GDM1 (cell line): ENCODE data around the gene TES.

Source experiments
- DNase-seq: peaks from one replicate; lab custom pipeline; 2025; lab: John Stamatoyannopoulos, UW

TES gene

DNA sequence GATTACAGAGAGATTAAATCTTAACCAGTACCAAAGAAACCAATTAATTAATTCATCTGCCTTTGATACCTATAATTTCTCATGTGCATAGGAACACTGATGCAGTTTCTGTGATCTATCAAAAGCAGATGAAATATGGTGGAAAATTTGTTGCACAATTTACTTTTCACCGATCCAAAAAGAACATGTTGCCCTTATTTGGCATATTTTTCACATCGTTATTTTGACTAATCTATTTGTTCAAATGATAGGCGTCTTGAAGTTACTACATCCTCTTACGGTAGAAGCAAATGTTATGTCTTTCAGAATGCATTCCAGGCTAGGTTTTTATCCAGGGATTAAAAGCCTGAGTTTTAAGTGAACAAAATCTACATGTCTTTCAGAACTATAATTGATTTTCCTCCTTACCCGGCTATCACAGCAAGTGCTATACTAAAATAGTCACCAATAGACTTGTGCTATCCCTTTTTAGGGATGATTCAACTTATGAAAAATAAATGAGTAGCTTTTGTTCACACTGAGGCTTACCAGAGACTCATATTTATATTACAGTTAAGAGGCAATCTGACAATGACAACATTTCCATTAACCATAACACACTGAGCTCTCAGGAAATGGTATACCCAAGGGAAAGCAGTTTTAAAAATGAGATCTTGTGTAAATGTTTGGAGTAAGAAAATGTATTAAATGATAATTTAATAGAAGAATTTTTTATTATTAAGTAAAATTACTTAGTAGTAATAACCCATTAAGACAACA lies 16.8 kb upstream of the TES start:
- DNase-seq: no peak

DNA sequence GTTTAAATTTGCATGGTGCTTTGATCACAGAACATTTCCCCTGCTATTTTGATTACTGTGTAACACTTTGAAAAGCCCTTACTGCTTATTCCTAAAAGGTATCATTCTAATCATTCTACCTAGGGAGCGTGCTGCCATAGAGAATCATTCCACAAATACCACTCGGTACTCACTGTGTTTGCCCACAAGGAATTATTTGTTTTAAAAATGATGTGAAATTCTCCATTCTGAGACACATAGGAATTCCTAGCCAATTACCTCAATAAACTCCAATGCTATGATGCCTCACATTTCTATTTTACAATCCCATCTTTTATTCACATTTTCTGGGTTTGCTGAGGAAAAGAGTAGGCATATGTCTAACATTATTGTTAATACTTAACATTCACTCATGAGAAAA lies 16.2 kb upstream of the TES start:
- DNase-seq: no peak

DNA sequence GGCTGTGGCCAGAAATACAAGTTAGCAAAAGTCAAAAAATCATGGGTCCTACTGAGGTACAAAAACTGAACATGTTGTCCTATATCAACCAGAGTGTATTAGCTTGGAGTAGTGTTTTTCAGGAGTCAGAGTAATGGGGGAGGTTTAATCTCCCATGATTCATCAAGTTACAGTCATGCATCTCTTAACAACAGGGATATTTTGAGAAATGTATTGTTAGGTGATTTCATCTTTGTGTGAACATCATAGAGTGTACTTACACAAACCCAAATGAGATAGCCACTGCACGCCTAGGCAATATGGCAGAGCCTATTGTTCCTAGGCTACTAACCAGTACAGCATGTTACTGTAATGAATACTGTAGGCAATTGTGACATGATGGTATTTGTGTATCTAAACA lies 14.9 kb upstream of the TES start:
- no peak for DNase-seq

DNA sequence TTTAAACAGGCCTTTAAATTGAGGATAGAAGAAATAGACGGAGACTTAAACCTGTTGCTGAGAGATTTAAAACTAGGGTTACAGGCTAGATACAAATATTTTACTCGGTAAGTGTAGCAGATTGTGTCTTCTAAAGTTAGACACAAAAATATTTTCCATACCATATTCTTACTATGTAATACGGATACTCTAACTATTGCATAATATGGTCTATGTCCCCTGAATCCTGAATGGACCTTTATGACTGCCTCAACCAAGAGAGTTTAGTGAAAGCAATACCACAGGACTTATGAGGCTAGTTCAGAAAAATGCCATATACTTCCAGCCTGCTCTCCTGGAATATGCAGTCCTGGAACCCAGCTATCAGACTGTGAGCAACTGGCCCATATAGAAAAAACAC lies 13.4 kb upstream of the TES start:
- no peak for DNase-seq

GRCh38 chr7:116197360-116197759 lies 13.0 kb upstream of the TES start:
- no peak for DNase-seq

DNA sequence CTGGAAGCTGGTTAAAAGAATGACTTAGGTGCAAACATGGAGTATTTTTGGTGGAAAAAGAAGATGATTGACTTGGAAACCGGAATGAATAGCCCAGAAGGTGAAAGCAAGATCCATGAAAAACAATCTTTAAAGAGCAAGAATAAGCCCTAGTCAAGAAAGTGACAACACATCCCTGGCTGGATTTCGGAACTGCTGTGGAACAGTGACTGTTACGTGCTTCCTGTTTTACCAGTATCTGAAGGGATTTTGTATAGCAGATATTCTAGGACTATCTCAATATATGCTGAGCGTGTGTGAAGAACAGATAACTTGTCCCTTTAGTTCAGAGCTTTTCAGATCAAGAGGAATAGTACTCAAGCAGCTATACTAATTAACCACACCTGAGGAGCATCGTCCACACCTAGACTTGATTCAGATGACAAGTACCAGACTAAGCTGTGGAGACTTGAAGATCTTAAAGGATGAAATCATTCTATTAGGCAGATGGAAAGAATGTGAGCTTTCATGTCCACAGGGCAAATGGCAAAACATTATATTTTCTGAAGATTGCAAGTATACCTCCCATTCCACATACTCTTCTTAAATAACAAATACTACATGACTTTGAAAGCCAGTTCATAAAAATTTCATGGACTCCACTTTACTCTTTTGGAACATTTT lies 11.5 kb upstream of the TES start:
- DNase-seq: no peak

DNA sequence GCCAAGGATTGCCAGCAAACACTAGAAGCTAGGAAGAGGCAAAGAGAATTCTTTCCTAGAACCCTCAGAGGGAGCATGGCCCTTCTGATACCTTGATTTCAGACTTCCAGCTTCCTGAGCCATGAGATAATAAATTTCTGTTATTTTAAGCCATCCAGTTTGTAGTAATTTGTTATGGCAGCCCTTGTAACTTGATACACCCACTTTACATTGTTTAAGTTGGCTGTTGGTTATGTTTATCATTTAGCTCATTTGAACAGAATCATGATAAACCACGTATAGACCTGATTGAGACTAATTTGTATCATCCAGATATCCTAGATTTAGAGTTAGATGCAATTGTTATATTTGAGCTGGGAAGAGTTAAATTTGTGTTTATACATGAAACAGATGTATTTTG lies 9.4 kb upstream of the TES start:
- DNase-seq: no peak

DNA sequence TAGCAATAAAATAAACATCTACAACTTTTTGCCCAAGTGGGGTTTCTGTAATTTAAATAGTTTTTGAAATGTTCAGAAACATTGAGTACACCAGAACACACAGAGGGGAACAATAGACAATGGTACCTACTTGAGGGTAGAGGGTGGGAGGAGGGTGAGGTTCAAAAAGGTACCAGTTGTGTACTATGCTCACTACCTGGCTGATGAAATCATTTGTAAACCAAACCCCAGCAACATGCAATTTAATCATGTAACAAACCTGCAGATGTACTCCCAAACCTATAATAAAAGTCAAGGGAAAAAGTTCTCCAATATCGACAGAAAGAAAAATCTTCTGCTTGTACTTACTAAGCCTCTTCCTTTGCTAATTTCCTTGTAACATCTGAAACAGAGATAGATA lies 4.2 kb upstream of the TES start:
- DNase-seq: no peak

DNA sequence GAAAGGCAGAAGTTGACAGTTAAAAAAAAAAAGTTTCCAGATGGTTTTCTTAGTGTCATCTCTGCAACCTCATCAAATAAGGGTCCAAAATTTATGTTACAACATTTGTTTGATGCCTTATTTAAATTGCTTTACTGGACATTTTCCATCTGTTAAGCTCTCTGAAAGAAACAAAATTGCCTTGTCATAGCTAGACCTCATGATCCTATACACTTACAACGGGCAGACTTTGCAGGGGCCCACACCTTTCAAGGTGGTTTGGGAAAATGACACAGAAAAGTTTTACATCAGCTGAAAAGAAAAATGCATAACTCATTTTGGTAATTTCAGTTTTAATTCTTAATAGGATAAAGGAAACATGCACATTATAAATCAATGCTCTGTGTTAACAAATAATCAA lies 1.4 kb upstream of the TES start:
- DNase-seq: no peak

GRCh38 chr7:116209561-116210070 lies 723 bp upstream of the TES start:
- DNase-seq: no peak

- DNase-seq: no peak
Measured at GRCh38 chr7:116211006-116211912, 920 bp downstream of the TES start.

GRCh38 chr7:116211913-116212596 lies 1.7 kb downstream of the TES start:
- DNase-seq: no peak

- DNase-seq: no peak
Measured at GRCh38 chr7:116212869-116213268, 2.5 kb downstream of the TES start.

DNA sequence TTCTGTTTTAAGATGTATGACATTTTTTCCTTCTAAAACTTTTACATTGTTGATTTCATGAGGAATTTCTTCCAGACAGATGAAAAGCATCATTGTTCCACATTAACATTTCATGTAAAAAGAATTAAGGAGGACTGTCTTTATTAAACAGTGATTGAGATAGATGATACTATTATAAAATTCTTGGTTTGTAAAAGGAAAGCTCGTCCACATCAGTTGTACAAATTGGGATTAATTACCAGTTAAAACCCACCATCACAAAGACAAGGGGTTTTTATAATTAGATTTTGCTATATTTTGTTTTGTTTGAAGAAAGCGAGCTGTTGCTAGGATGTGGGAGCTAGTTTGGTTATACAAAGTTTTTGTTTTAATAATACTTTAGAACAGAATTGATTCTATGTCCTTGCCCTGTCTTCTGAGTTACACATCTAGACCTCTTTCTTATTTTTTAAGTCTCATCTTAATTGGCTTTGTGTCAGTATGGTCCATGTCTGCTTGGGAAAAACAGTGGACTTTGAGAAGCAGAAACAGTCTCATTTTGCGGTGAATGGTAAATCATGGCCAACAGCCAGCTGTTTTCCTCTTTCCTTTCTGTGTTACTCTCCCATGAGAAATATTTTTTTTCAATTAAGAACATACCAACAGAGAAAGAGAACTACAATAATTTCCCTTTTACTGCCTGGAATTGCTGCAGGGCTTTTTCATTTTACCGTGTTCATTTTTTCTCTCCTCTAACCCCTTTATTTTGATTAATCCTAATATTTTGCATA lies 3.2 kb downstream of the TES start:
- no peak for DNase-seq

- no peak for DNase-seq
Measured at GRCh38 chr7:116214921-116215320, 4.6 kb downstream of the TES start.

- DNase-seq: no peak
Measured at GRCh38 chr7:116215551-116215950, 5.2 kb downstream of the TES start.

DNA sequence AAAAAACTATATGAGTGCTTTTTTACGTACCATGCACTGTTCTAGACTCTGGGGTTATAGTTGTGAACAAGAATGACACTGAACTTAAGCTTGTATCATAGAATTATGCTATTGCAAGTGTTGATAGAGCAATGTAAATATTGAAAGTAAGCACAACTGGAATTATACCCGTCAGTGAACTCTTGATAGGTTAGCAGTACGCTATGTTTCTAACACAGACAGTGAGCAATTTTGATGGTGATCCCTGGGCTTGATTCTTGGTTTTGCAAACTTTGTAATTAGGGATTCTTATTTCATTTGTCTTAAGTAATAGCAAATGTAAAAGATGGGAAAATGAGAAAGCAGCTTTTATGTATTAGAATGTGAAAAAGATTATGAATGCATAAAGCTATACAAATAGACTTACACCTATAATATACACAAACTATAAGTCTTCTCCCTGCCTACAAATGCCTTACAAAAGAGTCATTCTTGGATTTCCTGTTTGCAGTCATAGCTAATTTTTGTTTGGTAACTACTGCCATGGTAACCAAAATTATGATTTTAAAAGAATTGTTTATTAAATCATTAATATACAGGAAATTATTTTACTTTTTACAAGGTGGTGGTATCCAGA lies 6.7 kb downstream of the TES start:
- no peak for DNase-seq

GRCh38 chr7:116218051-116218645 lies 7.8 kb downstream of the TES start:
- no peak for DNase-seq

GRCh38 chr7:116218747-116219146 lies 8.4 kb downstream of the TES start:
- DNase-seq: no peak

DNA sequence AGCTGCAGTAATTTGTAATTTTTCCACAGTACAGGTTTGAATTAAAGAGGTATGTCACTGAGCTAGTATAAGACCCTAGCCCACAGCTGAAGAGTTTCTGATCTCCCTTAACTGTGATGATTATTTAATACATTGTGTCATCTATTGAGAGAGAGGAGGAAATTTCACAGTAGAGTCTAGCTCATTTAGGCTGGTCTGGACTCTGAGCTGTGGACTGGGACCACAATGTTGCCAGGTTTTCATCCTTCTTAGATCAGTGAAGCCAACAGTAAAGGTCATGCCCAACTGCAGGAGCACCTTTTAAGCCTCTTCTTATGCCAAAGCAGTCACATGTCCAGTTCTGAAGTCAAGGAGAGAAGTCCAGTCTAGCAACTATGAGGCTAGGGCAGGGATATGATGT lies 8.9 kb downstream of the TES start:
- DNase-seq: no peak
